IPS-15b (cell line): ENCODE data around the gene ULK3.
A peak's percentile ranks its signal among the peaks of the same experiment; 100 is the strongest.

Experiments
- H3K27me3 ChIP-seq: one replicate; pipeline ENCODE4 v1.6.1; 2013; ENCODE audit warnings: low read length; ENCODE audit not compliant: control insufficient read depth, insufficient read depth
- H3K36me3 ChIP-seq: one replicate; pipeline ENCODE4 v1.6.1; 2013; ENCODE audit warnings: low read length; ENCODE audit not compliant: control insufficient read depth, insufficient read depth
- H3K4me1 ChIP-seq: one replicate; pipeline ENCODE4 v1.6.1; 2013; ENCODE audit warnings: mild to moderate bottlenecking, low read length; ENCODE audit not compliant: control insufficient read depth, insufficient read depth
- H3K4me3 ChIP-seq: one replicate; pipeline ENCODE4 v1.5.1; 2013; ENCODE audit warnings: low read depth, low read length
- H3K9ac ChIP-seq: one replicate; pipeline ENCODE4 v1.6.1; 2013; ENCODE audit warnings: low read depth, mild to moderate bottlenecking, low read length
- H3K9me3 ChIP-seq: one replicate; pipeline ENCODE4 v1.6.1; 2013; ENCODE audit warnings: mild to moderate bottlenecking, low read length; ENCODE audit not compliant: control insufficient read depth, insufficient read depth

The ULK3 gene

GRCh38 chr15:74847432-74847831 lies 4.5 kb upstream of the ULK3 start:
- H3K9me3 ChIP-seq, result no peaks in the 10 kb centered on the region
- peaks cover 3% of the 10 kb centered on the region for H3K4me1 ChIP-seq
- no peak overlapping the region for H3K4me3 ChIP-seq
- H3K9ac ChIP-seq, result no peak overlapping the region
- peaks cover 31% of the 10 kb centered on the region for H3K36me3 ChIP-seq
- H3K27me3 ChIP-seq, result no peaks in the 10 kb centered on the region

GRCh38 chr15:74845581-74845980 lies 2.6 kb upstream of the ULK3 start:
- Histone ChIP-seq H3K4me1 (peaks cover 3% of the 10 kb centered on the region), H3K27me3 (no peaks in the 10 kb centered on the region), H3K9me3 (no peaks in the 10 kb centered on the region), H3K36me3 (peaks cover 20% of the 10 kb centered on the region), H3K4me3 (no peak overlapping the region), H3K9ac (no peak overlapping the region)

- no peaks in the 10 kb centered on the region for H3K9me3 ChIP-seq
- no peak overlapping the region for H3K9ac ChIP-seq
- peaks cover 20% of the 10 kb centered on the region for H3K36me3 ChIP-seq
- H3K4me1 ChIP-seq, result peaks cover 3% of the 10 kb centered on the region
- H3K27me3 ChIP-seq, result no peaks in the 10 kb centered on the region
- no peak overlapping the region for H3K4me3 ChIP-seq
Measured at GRCh38 chr15:74845208-74845568, 2.2 kb upstream of the ULK3 start.

GRCh38 chr15:74844319-74845207 lies 1.6 kb upstream of the ULK3 start:
- Histone ChIP-seq H3K9ac (no peak overlapping the region), H3K4me1 (peaks cover 3% of the 10 kb centered on the region), H3K9me3 (no peaks in the 10 kb centered on the region), H3K4me3 (no peak overlapping the region), H3K36me3 (peaks cover 21% of the 10 kb centered on the region), H3K27me3 (no peaks in the 10 kb centered on the region)

GRCh38 chr15:74843891-74844299 lies 939 bp upstream of the ULK3 start:
- no peak overlapping the region for H3K9ac ChIP-seq
- H3K27me3 ChIP-seq, result no peaks in the 10 kb centered on the region
- peaks cover 21% of the 10 kb centered on the region for H3K36me3 ChIP-seq
- peaks cover 3% of the 10 kb centered on the region for H3K4me1 ChIP-seq
- H3K9me3 ChIP-seq, result no peaks in the 10 kb centered on the region
- H3K4me3 ChIP-seq, result peak overlapping the region; percentile 82

GRCh38 chr15:74843445-74843828 lies 481 bp upstream of the ULK3 start:
- H3K9me3 ChIP-seq, result no peaks in the 10 kb centered on the region
- H3K27me3 ChIP-seq, result no peaks in the 10 kb centered on the region
- H3K36me3 ChIP-seq, result peaks cover 22% of the 10 kb centered on the region
- H3K4me1 ChIP-seq, result peaks cover 3% of the 10 kb centered on the region
- H3K4me3 ChIP-seq, result peak overlapping the region; percentile 82
- H3K9ac ChIP-seq, result peak overlapping the region; percentile 85

- peaks cover 16% of the 10 kb centered on the region for H3K36me3 ChIP-seq
- peak overlapping the region; percentile 41 for H3K9ac ChIP-seq
- peaks cover 3% of the 10 kb centered on the region for H3K4me1 ChIP-seq
- H3K27me3 ChIP-seq, result no peaks in the 10 kb centered on the region
- H3K9me3 ChIP-seq, result no peaks in the 10 kb centered on the region
- peak overlapping the region; percentile 82 for H3K4me3 ChIP-seq
Measured at GRCh38 chr15:74841891-74842373, 1.0 kb downstream of the ULK3 start.

- Histone ChIP-seq H3K27me3 (no peaks in the 10 kb centered on the region), H3K4me3 (no peak overlapping the region), H3K36me3 (peaks cover 16% of the 10 kb centered on the region), H3K9ac (no peak overlapping the region), H3K9me3 (no peaks in the 10 kb centered on the region), H3K4me1 (peaks cover 3% of the 10 kb centered on the region)
Measured at GRCh38 chr15:74840851-74841775, 1.8 kb downstream of the ULK3 start.

- peak overlapping the region; percentile 37 for H3K9ac ChIP-seq
- peaks cover 5% of the 10 kb centered on the region for H3K4me1 ChIP-seq
- H3K9me3 ChIP-seq, result no peaks in the 10 kb centered on the region
- no peak overlapping the region for H3K4me3 ChIP-seq
- H3K27me3 ChIP-seq, result no peaks in the 10 kb centered on the region
- peaks cover 14% of the 10 kb centered on the region for H3K36me3 ChIP-seq
Measured at GRCh38 chr15:74839526-74840395, 3.2 kb downstream of the ULK3 start.

- Histone ChIP-seq H3K4me1 (peaks cover 3% of the 10 kb centered on the region), H3K9ac (no peak overlapping the region), H3K9me3 (no peaks in the 10 kb centered on the region), H3K36me3 (peaks cover 12% of the 10 kb centered on the region), H3K27me3 (no peaks in the 10 kb centered on the region), H3K4me3 (no peak overlapping the region)
Measured at GRCh38 chr15:74838746-74839525, 4.0 kb downstream of the ULK3 start.
